A673 (cell line): ENCODE results near the gene NIT2.

Experiments used
- EZH2 ChIP-seq: fragments of 200-600 bp; sonication (generic); IDR thresholded peaks from 2 replicates; pipeline ENCODE4 v1.6.1; 2017; ENCODE audit warnings: borderline replicate concordance, low read depth, mild to moderate bottlenecking, mixed read lengths, antibody characterized with exemption, low read length; ENCODE audit not compliant: poor library complexity, severe bottlenecking
- TF ChIP-seq, protein P1 (sequence below): fragments of 300-800, 200-600 bp; sonication (generic); conservative IDR thresholded peaks from 2 replicates; pipeline ENCODE4 v1.5.1; 2017; ENCODE audit warnings: low read depth, mild to moderate bottlenecking, antibody characterized with exemption, low read length, moderate library complexity, mixed read lengths

DNA sequence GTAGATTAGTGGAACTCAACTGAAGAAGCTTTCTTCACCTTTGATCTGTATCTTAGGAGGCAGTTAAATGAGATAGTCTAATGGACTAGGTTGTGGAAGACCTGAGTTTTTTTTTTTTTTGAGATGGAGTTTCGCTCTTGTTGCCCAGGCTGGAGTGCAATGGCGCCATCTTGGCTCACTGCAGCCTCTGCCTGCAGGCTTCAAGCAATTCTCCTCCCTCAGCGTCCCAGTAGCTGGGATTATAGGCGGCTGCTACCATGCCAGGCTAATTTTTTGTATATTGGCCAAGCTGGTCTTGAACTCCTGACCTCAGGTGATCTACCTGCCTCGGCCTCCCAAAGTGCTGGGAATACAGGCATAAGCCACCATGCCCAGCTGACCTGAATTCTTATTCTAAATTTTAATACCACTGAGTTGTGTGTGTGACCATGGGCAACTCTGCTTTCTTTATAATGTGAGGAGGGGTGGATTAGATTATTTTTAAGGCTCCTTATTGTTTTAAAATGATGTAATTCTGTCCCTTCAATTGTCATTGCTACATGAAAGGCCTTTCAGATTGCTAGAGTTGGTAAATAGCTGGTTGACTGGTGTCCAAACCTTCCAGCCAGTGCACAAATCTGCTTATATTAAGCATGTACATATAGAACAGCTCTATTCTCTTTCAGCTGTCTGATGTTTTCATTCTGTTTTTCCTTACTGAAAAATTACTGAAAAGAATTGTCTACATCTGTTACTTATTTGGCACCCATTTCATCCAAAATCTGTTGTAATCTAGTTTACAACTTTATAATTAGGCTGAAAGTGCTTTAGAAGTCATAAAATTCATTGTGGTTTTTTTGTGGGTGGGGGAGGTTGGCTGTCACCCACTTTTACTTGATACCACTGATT, 69.0 kb downstream of the NIT2 start:
- TF ChIP-seq, protein P1, sequence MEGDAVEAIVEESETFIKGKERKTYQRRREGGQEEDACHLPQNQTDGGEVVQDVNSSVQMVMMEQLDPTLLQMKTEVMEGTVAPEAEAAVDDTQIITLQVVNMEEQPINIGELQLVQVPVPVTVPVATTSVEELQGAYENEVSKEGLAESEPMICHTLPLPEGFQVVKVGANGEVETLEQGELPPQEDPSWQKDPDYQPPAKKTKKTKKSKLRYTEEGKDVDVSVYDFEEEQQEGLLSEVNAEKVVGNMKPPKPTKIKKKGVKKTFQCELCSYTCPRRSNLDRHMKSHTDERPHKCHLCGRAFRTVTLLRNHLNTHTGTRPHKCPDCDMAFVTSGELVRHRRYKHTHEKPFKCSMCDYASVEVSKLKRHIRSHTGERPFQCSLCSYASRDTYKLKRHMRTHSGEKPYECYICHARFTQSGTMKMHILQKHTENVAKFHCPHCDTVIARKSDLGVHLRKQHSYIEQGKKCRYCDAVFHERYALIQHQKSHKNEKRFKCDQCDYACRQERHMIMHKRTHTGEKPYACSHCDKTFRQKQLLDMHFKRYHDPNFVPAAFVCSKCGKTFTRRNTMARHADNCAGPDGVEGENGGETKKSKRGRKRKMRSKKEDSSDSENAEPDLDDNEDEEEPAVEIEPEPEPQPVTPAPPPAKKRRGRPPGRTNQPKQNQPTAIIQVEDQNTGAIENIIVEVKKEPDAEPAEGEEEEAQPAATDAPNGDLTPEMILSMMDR = peak; percentile 28; the same call in 1 of the 2 replicates
- no peak for TF ChIP-seq EZH2
